HG02623 (cell line): ENCODE results near the gene EFCAB13.
"Not testable (repeated sequence)": the region's sequence is repeated elsewhere in the genome, so short reads cannot be mapped to it uniquely, and the experiment has no call there.

Source experiments
- ATAC-seq: cut with Tn5 transposase; IDR thresholded peaks from one replicate; pipeline ENCODE4 v1.9.1; 2021; ENCODE audit warnings: moderate library complexity; ENCODE audit not compliant: unreplicated experiment

EFCAB13 gene

DNA sequence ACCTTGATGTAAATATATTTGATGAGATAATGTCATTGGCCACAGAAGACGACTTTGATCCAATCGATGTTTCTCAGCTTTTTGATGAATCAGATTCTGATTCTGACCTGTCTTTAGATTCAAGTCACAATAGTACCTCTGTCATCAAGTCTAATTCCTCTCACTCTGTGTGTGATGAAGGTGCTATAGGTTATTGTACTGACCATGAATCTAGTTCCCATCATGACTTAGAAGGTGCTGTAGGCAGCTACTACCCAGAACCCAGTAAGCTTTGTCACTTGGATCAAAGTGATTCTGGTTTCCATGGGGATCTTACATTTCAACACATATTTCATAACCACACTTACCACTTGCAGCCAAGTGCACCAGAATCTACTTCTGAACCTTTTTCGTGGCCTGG, 101.5 kb downstream of the EFCAB13 start:
- not testable (repeated sequence) for ATAC-seq

DNA sequence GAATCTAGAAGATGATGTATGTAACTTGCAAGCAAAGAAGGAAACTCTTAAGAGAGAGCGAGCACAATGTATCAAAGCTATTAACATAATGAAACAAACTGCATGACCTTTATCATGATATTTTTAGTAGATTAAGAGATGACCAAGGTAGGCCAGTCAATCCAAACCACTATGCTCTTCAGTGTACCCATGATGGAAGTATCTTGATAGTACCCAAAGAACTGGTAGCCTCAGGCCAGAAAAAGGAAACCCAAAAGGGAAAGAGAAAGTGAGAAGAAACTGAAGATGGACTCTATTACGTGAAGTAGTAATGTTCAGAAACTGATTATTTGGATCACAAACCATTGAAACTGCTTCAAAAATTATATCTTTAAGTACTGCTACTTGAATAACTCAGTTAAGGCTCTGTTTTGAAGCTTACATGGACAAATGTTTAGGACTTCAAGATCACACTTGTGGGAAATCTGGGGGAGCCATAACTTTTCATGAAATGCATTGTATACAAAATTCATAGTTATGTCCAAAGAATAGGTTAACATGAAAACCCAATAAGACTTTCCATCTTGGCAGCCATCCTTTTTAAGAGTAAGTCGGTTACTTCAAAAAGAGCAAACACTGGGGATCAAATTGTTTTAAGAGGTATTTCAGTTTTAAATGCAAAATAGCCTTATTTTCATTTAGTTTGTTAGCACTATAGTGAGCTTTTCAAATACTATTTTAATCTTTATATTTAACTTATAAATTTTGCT, 102.3 kb downstream of the EFCAB13 start:
- not testable (repeated sequence) for ATAC-seq

DNA sequence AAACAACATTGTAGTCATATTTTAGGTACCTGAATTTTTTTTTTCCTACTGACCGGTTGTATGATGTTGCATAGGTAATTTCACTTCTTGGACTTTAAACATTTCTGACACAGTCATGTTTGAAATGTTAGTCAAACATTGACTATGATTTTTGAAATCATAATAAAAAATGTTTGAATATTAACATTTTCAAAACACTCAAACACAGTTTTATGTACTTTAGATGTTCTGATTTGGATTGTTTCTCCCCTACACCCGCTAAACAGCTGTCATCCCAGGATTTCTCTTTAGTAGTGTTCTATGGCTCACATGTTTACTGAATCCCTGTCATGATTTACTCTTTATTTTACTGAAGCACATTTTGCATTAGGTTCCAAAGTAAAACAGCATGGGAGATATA, 104.2 kb downstream of the EFCAB13 start:
- ATAC-seq = no peak

DNA sequence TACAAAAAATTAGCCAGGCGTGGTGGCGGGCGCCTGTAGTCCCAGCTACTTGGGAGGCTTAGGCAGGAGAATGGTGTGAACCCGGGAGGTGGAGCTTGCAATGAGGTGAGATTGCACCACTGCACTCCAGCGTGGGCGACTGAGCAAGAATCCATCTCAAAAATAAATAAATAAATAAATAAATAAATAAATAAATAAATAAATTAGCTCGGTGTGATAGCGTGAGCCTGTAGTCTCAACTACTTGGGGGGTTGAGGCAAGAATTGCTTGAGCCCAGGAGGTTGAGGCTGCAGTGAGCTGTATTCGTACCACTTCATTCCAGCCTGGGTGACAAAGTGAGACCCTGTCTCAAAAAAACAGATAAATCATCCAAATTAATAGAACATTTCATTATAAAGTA, 108.5 kb downstream of the EFCAB13 start:
- not testable (repeated sequence) for ATAC-seq

DNA sequence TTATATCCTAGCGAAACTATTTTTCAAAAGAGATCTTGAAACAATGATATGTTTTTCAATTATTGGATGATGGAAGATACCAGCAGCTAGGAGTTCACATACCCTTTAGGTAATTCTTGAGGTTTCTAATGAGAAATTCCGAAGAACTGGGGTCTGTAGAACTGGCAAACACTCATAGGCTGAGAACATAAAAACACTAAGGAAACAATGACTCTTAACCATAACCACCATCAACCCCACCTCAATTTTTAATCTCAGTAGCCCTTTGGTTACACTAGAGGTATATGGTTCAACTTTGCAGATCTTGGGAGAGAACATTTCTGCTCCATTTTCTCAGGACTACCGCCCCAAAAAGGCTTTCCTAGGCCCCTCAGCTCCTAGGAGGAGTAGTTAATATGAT, 141.4 kb downstream of the EFCAB13 start:
- ATAC-seq = no peak

DNA sequence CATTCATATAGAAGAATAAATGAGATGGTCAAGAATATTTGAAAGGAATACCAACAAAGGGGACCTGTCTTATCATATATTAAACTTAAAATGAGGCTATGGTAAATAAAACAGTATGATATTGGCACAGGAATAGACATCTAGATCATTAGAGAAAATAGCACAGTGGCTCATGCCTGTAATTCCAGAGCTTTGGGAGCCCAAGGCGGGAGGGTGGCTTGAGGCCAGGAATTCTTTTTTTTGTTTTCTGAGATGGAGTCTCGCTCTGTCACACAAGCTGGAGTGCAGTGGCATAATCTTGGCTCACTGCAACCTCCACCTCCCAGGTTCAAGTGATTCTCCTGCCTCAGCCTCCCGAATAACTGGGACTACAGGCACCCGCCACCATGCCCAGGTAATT, 143.2 kb downstream of the EFCAB13 start:
- ATAC-seq = not testable (repeated sequence)

DNA sequence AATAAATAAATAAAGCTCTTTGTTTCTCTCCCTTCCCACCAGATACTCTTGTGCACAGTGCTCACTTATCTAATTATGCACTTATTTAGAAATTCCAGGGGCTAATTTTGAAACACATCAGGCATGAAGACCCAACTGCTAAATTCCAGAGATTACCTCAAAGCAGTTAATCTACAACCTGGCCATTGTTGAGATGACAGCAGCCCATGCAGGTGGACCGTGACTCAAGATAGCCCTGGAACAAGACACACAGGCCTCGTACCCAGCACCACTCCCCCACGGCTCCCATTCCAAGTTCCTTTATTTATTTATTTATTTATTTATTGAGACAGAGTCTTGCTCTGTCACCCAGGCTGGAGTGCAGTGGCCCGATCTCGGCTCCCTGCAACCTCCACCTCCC, 147.1 kb downstream of the EFCAB13 start:
- no peak for ATAC-seq

DNA sequence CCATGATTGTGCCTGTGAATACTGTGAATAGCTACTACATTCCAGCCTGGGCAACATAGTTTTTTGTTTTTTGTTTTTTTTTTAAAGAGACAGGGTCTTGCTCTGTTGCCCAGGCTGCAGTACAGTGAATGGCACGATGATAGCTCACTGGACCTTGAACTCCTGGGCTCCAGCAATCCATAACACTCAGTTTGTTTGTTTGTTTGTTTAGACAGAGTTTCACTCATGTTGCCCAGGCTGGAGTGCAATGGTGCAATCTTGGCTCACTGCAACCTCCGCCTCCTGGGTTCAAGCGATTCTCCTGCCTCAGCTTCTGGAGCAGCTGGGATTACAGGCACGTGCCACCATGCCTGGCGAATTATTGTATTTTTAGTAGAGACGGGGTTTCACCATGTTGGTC, 148.3 kb downstream of the EFCAB13 start:
- ATAC-seq = not testable (repeated sequence)
